ENCODE measurements around the gene PTTG1IP.
A peak's percentile ranks its signal among the peaks of the same experiment; 100 is the strongest.

PTTG1IP gene

DNA sequence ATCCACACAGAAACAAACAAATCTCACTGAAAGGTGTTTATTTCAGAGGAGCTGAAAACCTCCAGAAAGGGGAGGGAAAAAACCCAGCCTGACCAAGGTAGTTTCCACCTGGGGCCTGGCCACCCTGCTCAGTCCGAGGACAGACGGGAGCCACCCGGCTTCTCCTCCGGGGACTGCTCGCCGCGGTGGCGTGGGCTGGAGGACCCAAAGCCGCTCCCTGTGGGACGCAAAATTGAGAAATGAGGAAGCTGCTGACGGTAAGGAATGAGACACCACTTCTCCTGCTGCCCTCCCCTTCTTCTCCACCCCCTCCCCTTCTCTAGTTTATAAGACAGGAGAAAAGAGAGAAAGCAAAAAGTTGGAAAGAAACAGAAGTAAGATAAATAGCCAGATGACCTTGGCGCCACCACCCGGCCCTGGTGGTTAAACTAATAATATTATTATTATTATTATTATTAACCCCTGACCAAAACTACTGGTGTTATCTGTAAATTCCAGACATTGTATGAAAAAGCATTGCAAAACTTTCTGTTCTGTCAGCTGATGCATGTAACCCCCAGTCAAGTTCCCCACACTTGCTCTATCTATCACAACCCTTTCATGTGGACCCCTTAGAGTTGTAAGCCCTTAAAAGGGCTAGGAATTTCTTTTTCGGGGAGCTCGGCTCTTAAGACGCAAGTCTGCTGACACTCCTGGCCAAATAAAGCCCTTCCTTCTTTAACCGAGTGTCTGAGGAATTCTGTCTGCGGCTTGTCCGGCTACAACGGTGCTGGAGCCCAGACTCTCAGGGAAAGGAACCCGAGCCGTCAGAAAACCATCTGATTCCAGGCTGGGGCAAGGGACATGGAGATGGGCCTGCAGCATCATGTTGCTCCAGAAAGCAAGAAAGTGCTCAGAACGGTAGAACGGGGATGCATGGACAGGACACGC is 34.7 kb upstream of the PTTG1IP start:
- no peaks in the 10 kb centered on the region for H3K36me3 ChIP-seq (ENCODE audit: insufficient read depth, low read length)
- H3K4me1 ChIP-seq (ENCODE audit: control insufficient read depth, insufficient read depth, low read length, unreplicated experiment), result peaks cover 9% of the 10 kb centered on the region
- H3K27ac ChIP-seq (ENCODE audit: low read depth, low read length), result no peak overlapping the region
- peak overlapping the region; percentile 69; the same call in 1 of the 2 replicates for H3K4me3 ChIP-seq (ENCODE audit: low read depth, low read length)
- H2AFZ ChIP-seq (ENCODE audit: low read length, unreplicated experiment), result peak overlapping the region; percentile 77
- H3K27me3 ChIP-seq (ENCODE audit: insufficient read depth, low read length), result peaks cover 4% of the 10 kb centered on the region; the same call in 1 of the 2 replicates
- no peaks in the 10 kb centered on the region for H3K79me2 ChIP-seq (ENCODE audit: control insufficient read depth, insufficient read depth, low read length, unreplicated experiment)

GRCh38 chr21:44907225-44907965 is 33.9 kb upstream of the PTTG1IP start:
- Histone ChIP-seq H3K4me1 (ENCODE audit: control insufficient read depth, insufficient read depth, low read length, unreplicated experiment) (peaks cover 9% of the 10 kb centered on the region), H3K4me3 (ENCODE audit: low read depth, low read length) (peak overlapping the region; percentile 69; the same call in 1 of the 2 replicates), H2AFZ (ENCODE audit: low read length, unreplicated experiment) (peak overlapping the region; percentile 77), H3K79me2 (ENCODE audit: control insufficient read depth, insufficient read depth, low read length, unreplicated experiment) (no peaks in the 10 kb centered on the region), H3K36me3 (ENCODE audit: insufficient read depth, low read length) (no peaks in the 10 kb centered on the region), H3K27me3 (ENCODE audit: insufficient read depth, low read length) (peaks cover 4% of the 10 kb centered on the region; the same call in 1 of the 2 replicates), H3K27ac (ENCODE audit: low read depth, low read length) (no peak overlapping the region)

DNA sequence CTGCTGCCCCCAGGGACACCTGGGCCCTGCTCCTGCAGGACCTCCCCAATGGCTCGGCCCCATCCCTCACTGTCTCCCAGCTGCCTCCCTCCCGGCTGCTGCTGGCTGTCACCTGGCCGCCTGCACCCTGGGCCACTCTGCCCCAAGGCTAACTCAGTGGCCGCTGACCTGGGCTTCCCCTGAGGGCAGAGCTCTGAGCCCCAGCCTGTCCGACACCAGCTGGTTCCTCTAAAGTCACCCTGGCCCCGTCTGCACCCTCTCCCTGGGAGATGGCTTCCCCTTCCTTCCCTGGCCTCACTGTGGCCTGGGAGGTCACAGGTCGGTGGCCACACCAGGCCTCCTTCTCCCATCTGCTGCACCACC is 32.2 kb upstream of the PTTG1IP start:
- Histone ChIP-seq H3K79me2 (ENCODE audit: control insufficient read depth, insufficient read depth, low read length, unreplicated experiment) (no peaks in the 10 kb centered on the region), H3K27ac (ENCODE audit: low read depth, low read length) (no peak overlapping the region), H3K27me3 (ENCODE audit: insufficient read depth, low read length) (peaks cover 8% of the 10 kb centered on the region; the same call in 1 of the 2 replicates), H3K4me1 (ENCODE audit: control insufficient read depth, insufficient read depth, low read length, unreplicated experiment) (no peaks in the 10 kb centered on the region), H3K4me3 (ENCODE audit: low read depth, low read length) (no peak overlapping the region), H2AFZ (ENCODE audit: low read length, unreplicated experiment) (no peak overlapping the region), H3K36me3 (ENCODE audit: insufficient read depth, low read length) (no peaks in the 10 kb centered on the region)

- no peak overlapping the region for H3K4me3 ChIP-seq (ENCODE audit: low read depth, low read length)
- no peaks in the 10 kb centered on the region for H3K4me1 ChIP-seq (ENCODE audit: control insufficient read depth, insufficient read depth, low read length, unreplicated experiment)
- H3K27me3 ChIP-seq (ENCODE audit: insufficient read depth, low read length), result peaks cover 9% of the 10 kb centered on the region
- no peak overlapping the region for H3K27ac ChIP-seq (ENCODE audit: low read depth, low read length)
- H2AFZ ChIP-seq (ENCODE audit: low read length, unreplicated experiment), result no peak overlapping the region
- no peaks in the 10 kb centered on the region for H3K79me2 ChIP-seq (ENCODE audit: control insufficient read depth, insufficient read depth, low read length, unreplicated experiment)
- no peaks in the 10 kb centered on the region for H3K36me3 ChIP-seq (ENCODE audit: insufficient read depth, low read length)
These were observed 31.7 kb upstream of the PTTG1IP start for GRCh38 chr21:44905016-44905727.

GRCh38 chr21:44904141-44904923 is 30.8 kb upstream of the PTTG1IP start:
- no peaks in the 10 kb centered on the region for H3K36me3 ChIP-seq (ENCODE audit: insufficient read depth, low read length)
- peaks cover 17% of the 10 kb centered on the region for H3K27me3 ChIP-seq (ENCODE audit: insufficient read depth, low read length)
- H3K27ac ChIP-seq (ENCODE audit: low read depth, low read length), result no peak overlapping the region
- H3K4me3 ChIP-seq (ENCODE audit: low read depth, low read length), result no peak overlapping the region
- no peaks in the 10 kb centered on the region for H3K79me2 ChIP-seq (ENCODE audit: control insufficient read depth, insufficient read depth, low read length, unreplicated experiment)
- H3K4me1 ChIP-seq (ENCODE audit: control insufficient read depth, insufficient read depth, low read length, unreplicated experiment), result no peaks in the 10 kb centered on the region
- H2AFZ ChIP-seq (ENCODE audit: low read length, unreplicated experiment), result no peak overlapping the region

GRCh38 chr21:44903689-44904088 is 30.2 kb upstream of the PTTG1IP start:
- H3K79me2 ChIP-seq (ENCODE audit: control insufficient read depth, insufficient read depth, low read length, unreplicated experiment), result no peaks in the 10 kb centered on the region
- no peak overlapping the region for H2AFZ ChIP-seq (ENCODE audit: low read length, unreplicated experiment)
- no peak overlapping the region for H3K27ac ChIP-seq (ENCODE audit: low read depth, low read length)
- H3K36me3 ChIP-seq (ENCODE audit: insufficient read depth, low read length), result no peaks in the 10 kb centered on the region
- peaks cover 19% of the 10 kb centered on the region for H3K27me3 ChIP-seq (ENCODE audit: insufficient read depth, low read length)
- H3K4me1 ChIP-seq (ENCODE audit: control insufficient read depth, insufficient read depth, low read length, unreplicated experiment), result no peaks in the 10 kb centered on the region
- no peak overlapping the region for H3K4me3 ChIP-seq (ENCODE audit: low read depth, low read length)

- Histone ChIP-seq H3K4me3 (ENCODE audit: low read depth, low read length) (no peak overlapping the region), H3K27me3 (ENCODE audit: insufficient read depth, low read length) (peaks cover 25% of the 10 kb centered on the region), H3K36me3 (ENCODE audit: insufficient read depth, low read length) (no peaks in the 10 kb centered on the region), H3K27ac (ENCODE audit: low read depth, low read length) (no peak overlapping the region), H2AFZ (ENCODE audit: low read length, unreplicated experiment) (no peak overlapping the region), H3K4me1 (ENCODE audit: control insufficient read depth, insufficient read depth, low read length, unreplicated experiment) (no peaks in the 10 kb centered on the region), H3K79me2 (ENCODE audit: control insufficient read depth, insufficient read depth, low read length, unreplicated experiment) (no peaks in the 10 kb centered on the region)
These were observed 29.7 kb upstream of the PTTG1IP start for GRCh38 chr21:44903050-44903685.

GRCh38 chr21:44902268-44903049 is 29.0 kb upstream of the PTTG1IP start:
- Histone ChIP-seq H3K27me3 (ENCODE audit: insufficient read depth, low read length) (peaks cover 31% of the 10 kb centered on the region), H2AFZ (ENCODE audit: low read length, unreplicated experiment) (no peak overlapping the region), H3K4me1 (ENCODE audit: control insufficient read depth, insufficient read depth, low read length, unreplicated experiment) (no peaks in the 10 kb centered on the region), H3K27ac (ENCODE audit: low read depth, low read length) (no peak overlapping the region), H3K36me3 (ENCODE audit: insufficient read depth, low read length) (no peaks in the 10 kb centered on the region), H3K79me2 (ENCODE audit: control insufficient read depth, insufficient read depth, low read length, unreplicated experiment) (no peaks in the 10 kb centered on the region), H3K4me3 (ENCODE audit: low read depth, low read length) (no peak overlapping the region)

DNA sequence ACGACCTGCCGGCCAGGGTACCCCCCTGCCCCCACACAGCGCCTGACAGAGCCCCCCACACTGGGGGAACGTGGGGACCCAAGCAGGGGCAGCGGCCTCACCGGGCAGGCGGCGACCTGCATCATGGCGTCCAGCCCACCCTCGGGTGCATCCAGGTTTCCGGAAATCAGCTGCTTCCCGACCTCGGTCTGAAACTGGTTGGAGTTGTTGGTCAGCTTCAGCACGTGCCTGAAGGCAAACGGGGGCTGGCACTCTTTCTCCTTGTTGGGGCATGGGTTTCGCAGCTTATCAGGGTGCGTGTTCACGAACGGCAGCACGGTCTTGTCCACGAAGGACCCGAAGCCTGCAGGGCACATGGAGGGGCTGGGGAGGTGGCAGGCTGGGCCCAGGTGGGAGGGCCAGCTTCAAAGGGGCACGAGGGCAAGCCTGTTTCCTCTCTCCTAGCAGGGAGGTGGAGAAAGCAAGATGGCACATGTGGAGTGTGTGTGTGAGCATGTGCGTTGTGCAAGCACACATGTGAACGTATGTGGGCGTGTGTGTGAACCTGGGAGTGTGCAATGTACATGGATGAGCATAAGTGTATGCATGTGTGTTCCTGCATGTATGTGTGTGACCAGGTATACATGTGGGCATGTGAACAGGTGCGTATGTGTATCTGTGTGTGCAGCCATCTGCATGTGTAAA is 28.0 kb upstream of the PTTG1IP start:
- H2AFZ ChIP-seq (ENCODE audit: low read length, unreplicated experiment), result no peak overlapping the region

More for the DNA sequence above, 28.0 kb upstream of the PTTG1IP start:
- Histone ChIP-seq H3K79me2 (ENCODE audit: control insufficient read depth, insufficient read depth, low read length, unreplicated experiment) (no peaks in the 10 kb centered on the region), H3K27ac (ENCODE audit: low read depth, low read length) (no peak overlapping the region), H3K4me3 (ENCODE audit: low read depth, low read length) (no peak overlapping the region), H3K27me3 (ENCODE audit: insufficient read depth, low read length) (peaks cover 31% of the 10 kb centered on the region), H3K36me3 (ENCODE audit: insufficient read depth, low read length) (no peaks in the 10 kb centered on the region), H3K4me1 (ENCODE audit: control insufficient read depth, insufficient read depth, low read length, unreplicated experiment) (no peaks in the 10 kb centered on the region)

Measured in ACC112 (cell line).